HG03097 (cell line): Measurements from ENCODE around the gene PARP12.
"Not testable (repeated sequence)": the region's sequence is repeated elsewhere in the genome, so short reads cannot be mapped to it uniquely, and the experiment has no call there.

Experiments
- ATAC-seq: cut with Tn5 transposase; IDR thresholded peaks from one replicate; pipeline ENCODE4 v1.9.1; 2021; ENCODE audit not compliant: unreplicated experiment, low FRiP score

Gene PARP12

GRCh38 chr7:140062528-140063299, at the start of gene PARP12:
TSS of gene PARP12 (minus strand) at chr7:140062951. CDS start at chr7:140062847, 104 bp downstream.
- ATAC-seq: peak; percentile 88

- not testable (repeated sequence) for ATAC-seq
Observed at GRCh38 chr7:140108777-140109176, 46.0 kb upstream of the PARP12 start.

GRCh38 chr7:140096459-140096858, 33.7 kb upstream of the PARP12 start:
- no peak for ATAC-seq

- ATAC-seq: no peak
Observed at GRCh38 chr7:140093375-140093774, 30.6 kb upstream of the PARP12 start.

- no peak for ATAC-seq
Observed at GRCh38 chr7:140085447-140085846, 22.7 kb upstream of the PARP12 start.

- ATAC-seq: peak; percentile 64
Observed at GRCh38 chr7:140084972-140085371, 22.2 kb upstream of the PARP12 start.

- no peak for ATAC-seq
Observed at GRCh38 chr7:140084142-140084655, 21.4 kb upstream of the PARP12 start.

GRCh38 chr7:140082770-140083169, 20.0 kb upstream of the PARP12 start:
- no peak for ATAC-seq

- ATAC-seq: no peak
Observed at GRCh38 chr7:140081774-140082425, 19.1 kb upstream of the PARP12 start.

- ATAC-seq: no peak
Observed at GRCh38 chr7:140080919-140081318, 18.2 kb upstream of the PARP12 start.

- no peak for ATAC-seq
Observed at GRCh38 chr7:140079121-140079536, 16.4 kb upstream of the PARP12 start.

- no peak for ATAC-seq
Observed at GRCh38 chr7:140078392-140078791, 15.6 kb upstream of the PARP12 start.

- ATAC-seq: no peak
Observed at GRCh38 chr7:140074780-140075179, 12.0 kb upstream of the PARP12 start.

GRCh38 chr7:140070546-140070945, 7.8 kb upstream of the PARP12 start:
- ATAC-seq: no peak

- no peak for ATAC-seq
Observed at GRCh38 chr7:140069298-140069949, 6.7 kb upstream of the PARP12 start.

- no peak for ATAC-seq
Observed at GRCh38 chr7:140068033-140068432, 5.3 kb upstream of the PARP12 start.

- ATAC-seq: no peak
Observed at GRCh38 chr7:140067052-140067451, 4.3 kb upstream of the PARP12 start.

GRCh38 chr7:140062118-140062527, 628 bp downstream of the PARP12 start:
- ATAC-seq: peak; percentile 26

GRCh38 chr7:140061607-140061930, 1.2 kb downstream of the PARP12 start:
- ATAC-seq: no peak

- ATAC-seq: no peak
Observed at GRCh38 chr7:140060788-140061606, 1.8 kb downstream of the PARP12 start.

- ATAC-seq: no peak
Observed at GRCh38 chr7:140060243-140060630, 2.5 kb downstream of the PARP12 start.
